Panc1 (cell line): Measurements from ENCODE around the gene DNAJC27. TPM values are rescaled to one million over a fixed set of nuclear protein-coding genes. Genes with fewer than 3 reads are reported as not detected.

ENCODE experiments used
- ATAC-seq: fragments of 200-7000 bp; cut with Tn5 transposase; 2 replicates; pipeline ENCODE4 v1.9.1; 2020; ENCODE audit warnings: mild to moderate bottlenecking, moderate library complexity
- BruUV-seq: library from RNA; stranded (reverse); fragments of 400-500 nt; replicated peaks from 2 replicates; lab custom pipeline; 2021; lab: Mats Ljungman, UMichigan
- CTCF ChIA-PET: fragments of 300-600 bp; sonication (Branson Sonifier 250); formaldehyde crosslinking; loops from one replicate; lab custom pipeline; 2022; ENCODE audit warnings: antibody characterized with exemption; lab: Charles Lee
- POLR2A ChIA-PET: fragments of 300-600 bp; sonication (Branson Sonifier 250); formaldehyde crosslinking; loops from one replicate; lab custom pipeline; 2022; ENCODE audit warnings: antibody characterized with exemption; lab: Charles Lee
- DNase-seq: peaks from one replicate; pipeline ENCODE4 v3.0.0-alpha.2; 2010; ENCODE audit warnings: low read depth, low spot score
- H3K27ac ChIP-seq: 2 replicates; pipeline ENCODE4 v1.5.1; 2011; ENCODE audit warnings: mild to moderate bottlenecking, low read length, inconsistent platforms
- H3K27me3 ChIP-seq: fragments of 200-500 bp; sonication (Bioruptor generic); 2 replicates; pipeline ENCODE4 v1.6.0; 2014; ENCODE audit warnings: low read length, inconsistent platforms; ENCODE audit not compliant: control insufficient read depth, insufficient read depth
- H3K36me3 ChIP-seq: fragments of 200-500 bp; sonication (Bioruptor generic); 2 replicates; pipeline ENCODE4 v1.5.1; 2014; ENCODE audit warnings: inconsistent platforms, mild to moderate bottlenecking, low read length, moderate library complexity; ENCODE audit not compliant: control insufficient read depth, insufficient read depth
- H3K4me1 ChIP-seq: 2 replicates; pipeline ENCODE4 v1.5.1; 2011; ENCODE audit warnings: inconsistent platforms, mild to moderate bottlenecking, low read length, moderate library complexity; ENCODE audit not compliant: control insufficient read depth, insufficient read depth
- H3K4me3 ChIP-seq, 2 experiments: 2 replicates each; pipeline ENCODE4 v1.5.1; 2011 to 2012; ENCODE audit warnings: low read depth in 2 of 2, low read length in 2 of 2, mild to moderate bottlenecking in 2 of 2, inconsistent platforms in 1 of 2, moderate library complexity in 1 of 2
- H3K9me3 ChIP-seq: fragments of 200-500 bp; sonication (Bioruptor generic); 2 replicates; pipeline ENCODE4 v1.5.1; 2014; ENCODE audit warnings: low read depth, mild to moderate bottlenecking, inconsistent platforms, low read length, moderate library complexity; ENCODE audit not compliant: control insufficient read depth, insufficient read depth
- POLR2AphosphoS5 ChIP-seq: IDR thresholded peaks from 2 replicates; pipeline ENCODE4 v1.6.1; 2012; ENCODE audit warnings: mild to moderate bottlenecking, low read depth, low read length, moderate library complexity
- SIN3A ChIP-seq: IDR thresholded peaks from 2 replicates; pipeline ENCODE4 v1.6.1; 2012; ENCODE audit warnings: low read depth, mild to moderate bottlenecking, low read length, moderate library complexity, borderline replicate concordance; ENCODE audit not compliant: insufficient read depth
- TCF7L2 ChIP-seq: IDR thresholded peaks from 2 replicates; pipeline ENCODE4 v1.6.1; 2011; ENCODE audit warnings: mild to moderate bottlenecking, low read depth, low read length, inconsistent platforms
- in situ Hi-C: cut with HindIII; loops from 2 replicates; pipeline ENCODE4 v1.10.0; 2016; ENCODE audit warnings: low sequenced_read_pairs, low pct_unique_long_range_greater_than_20kb
- intact Hi-C: fragments of 100-400 bp; cut with micrococcal nuclease; formaldehyde crosslinking; loops from one replicate; pipeline ENCODE4 v1.10.0; 2022; ENCODE audit not compliant: unreplicated experiment
- total RNA-seq: library from RNA; stranded (reverse); gene quantifications from one replicate; pipeline ENCODE4 v1.2.1, GENCODE V29; 2021; ENCODE audit not compliant: unreplicated experiment
- TF ChIP-seq, protein P1 (sequence below), 2 experiments: IDR thresholded peaks; 2 replicates each; pipeline ENCODE4 v1.6.1; 2011 to 2012; ENCODE audit warnings: low read depth in 2 of 2, control low read depth in 1 of 2, low read length in 1 of 2, mild to moderate bottlenecking in 1 of 2, moderate library complexity in 1 of 2; ENCODE audit not compliant: insufficient read depth in 1 of 2
- TF ChIP-seq, protein P2 (sequence below): fragments of 450-650 bp; IDR thresholded peaks from 2 replicates; pipeline ENCODE4 v1.5.1; 2017; ENCODE audit warnings: mild to moderate bottlenecking

The DNAJC27 gene
- total RNA-seq, 1 experiment from 2014 or later: 4.9 TPM

DNA sequence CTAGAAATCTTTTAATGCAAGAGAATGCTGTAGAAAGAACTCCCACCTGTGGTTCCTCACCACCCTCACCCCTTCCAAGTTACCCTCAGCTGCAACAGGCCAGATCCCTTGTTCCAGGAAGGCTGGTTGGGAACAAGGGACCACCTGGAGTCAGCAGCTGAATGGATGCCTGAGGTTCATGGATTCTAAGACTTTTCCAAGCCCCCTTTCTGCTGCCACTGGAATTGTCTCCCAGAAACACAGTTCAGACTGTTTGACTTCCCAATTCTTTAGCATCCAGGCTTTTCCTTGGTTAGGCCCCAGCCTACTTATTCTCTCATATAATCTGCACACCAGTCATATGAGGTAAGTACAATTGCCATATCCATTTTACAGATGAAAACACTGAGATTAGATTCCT, 43.7 kb downstream of the DNAJC27 start:
- ATAC-seq: no peak
- BruUV-seq: no TSS peak
- POLR2A ChIA-PET: no interaction called here
- in situ Hi-C loops (no loop called here), intact Hi-C loops (no loop called here)
- Histone ChIP-seq H3K9me3 (no peaks in the 10 kb centered on the region), H3K36me3 (no peaks in the 10 kb centered on the region), H3K27me3 (no peaks in the 10 kb centered on the region), H3K4me3 (no peak overlapping the region), H3K27ac (no peak overlapping the region), H3K4me1 (no peaks in the 10 kb centered on the region)
- CTCF ChIA-PET: no interaction called here
- TF ChIP-seq SIN3A (no peak), TCF7L2 (no peak), POLR2AphosphoS5 (no peak)
- TF ChIP-seq, protein P1, sequence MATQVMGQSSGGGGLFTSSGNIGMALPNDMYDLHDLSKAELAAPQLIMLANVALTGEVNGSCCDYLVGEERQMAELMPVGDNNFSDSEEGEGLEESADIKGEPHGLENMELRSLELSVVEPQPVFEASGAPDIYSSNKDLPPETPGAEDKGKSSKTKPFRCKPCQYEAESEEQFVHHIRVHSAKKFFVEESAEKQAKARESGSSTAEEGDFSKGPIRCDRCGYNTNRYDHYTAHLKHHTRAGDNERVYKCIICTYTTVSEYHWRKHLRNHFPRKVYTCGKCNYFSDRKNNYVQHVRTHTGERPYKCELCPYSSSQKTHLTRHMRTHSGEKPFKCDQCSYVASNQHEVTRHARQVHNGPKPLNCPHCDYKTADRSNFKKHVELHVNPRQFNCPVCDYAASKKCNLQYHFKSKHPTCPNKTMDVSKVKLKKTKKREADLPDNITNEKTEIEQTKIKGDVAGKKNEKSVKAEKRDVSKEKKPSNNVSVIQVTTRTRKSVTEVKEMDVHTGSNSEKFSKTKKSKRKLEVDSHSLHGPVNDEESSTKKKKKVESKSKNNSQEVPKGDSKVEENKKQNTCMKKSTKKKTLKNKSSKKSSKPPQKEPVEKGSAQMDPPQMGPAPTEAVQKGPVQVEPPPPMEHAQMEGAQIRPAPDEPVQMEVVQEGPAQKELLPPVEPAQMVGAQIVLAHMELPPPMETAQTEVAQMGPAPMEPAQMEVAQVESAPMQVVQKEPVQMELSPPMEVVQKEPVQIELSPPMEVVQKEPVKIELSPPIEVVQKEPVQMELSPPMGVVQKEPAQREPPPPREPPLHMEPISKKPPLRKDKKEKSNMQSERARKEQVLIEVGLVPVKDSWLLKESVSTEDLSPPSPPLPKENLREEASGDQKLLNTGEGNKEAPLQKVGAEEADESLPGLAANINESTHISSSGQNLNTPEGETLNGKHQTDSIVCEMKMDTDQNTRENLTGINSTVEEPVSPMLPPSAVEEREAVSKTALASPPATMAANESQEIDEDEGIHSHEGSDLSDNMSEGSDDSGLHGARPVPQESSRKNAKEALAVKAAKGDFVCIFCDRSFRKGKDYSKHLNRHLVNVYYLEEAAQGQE (IDR thresholded peaks at IDR 0.05; ENCODE audit: insufficient read depth in 1 of 2, low read depth in 2 of 2, low read length in 1 of 2): no peak
- TF ChIP-seq, protein P2, sequence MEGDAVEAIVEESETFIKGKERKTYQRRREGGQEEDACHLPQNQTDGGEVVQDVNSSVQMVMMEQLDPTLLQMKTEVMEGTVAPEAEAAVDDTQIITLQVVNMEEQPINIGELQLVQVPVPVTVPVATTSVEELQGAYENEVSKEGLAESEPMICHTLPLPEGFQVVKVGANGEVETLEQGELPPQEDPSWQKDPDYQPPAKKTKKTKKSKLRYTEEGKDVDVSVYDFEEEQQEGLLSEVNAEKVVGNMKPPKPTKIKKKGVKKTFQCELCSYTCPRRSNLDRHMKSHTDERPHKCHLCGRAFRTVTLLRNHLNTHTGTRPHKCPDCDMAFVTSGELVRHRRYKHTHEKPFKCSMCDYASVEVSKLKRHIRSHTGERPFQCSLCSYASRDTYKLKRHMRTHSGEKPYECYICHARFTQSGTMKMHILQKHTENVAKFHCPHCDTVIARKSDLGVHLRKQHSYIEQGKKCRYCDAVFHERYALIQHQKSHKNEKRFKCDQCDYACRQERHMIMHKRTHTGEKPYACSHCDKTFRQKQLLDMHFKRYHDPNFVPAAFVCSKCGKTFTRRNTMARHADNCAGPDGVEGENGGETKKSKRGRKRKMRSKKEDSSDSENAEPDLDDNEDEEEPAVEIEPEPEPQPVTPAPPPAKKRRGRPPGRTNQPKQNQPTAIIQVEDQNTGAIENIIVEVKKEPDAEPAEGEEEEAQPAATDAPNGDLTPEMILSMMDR: no peak
- DNase-seq: no peak

DNA sequence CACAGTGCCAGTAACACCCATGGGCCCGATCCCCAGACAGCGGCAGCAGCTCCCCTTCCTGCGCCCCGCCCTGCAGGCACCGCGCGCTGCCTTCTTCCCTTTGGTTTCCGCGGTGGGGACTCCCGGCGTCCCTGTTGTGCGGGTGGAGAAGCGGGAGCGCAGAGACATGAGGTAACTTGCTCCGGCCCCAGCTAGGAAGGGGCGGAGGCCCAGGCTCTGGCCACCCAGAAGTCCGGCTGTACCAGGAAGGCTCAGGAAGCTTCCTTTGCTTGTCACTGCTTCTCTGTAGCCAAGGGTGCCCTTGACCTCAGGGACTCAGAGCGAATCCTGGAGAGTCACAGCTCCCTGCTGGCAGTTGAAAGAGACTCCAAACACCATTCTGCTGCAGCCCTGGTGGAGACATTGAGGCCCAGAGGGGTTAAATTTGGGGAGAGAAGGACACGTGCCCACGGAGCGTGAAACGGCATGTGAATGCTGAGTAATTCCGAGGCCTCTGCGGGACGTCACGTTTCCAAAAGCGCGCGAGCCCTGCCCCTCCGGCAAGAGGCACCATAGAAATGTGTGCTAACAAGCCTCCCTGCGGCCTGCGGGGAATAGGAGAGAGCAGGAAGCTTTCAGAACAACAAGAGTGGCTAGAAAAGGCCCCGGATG, 45.0 kb downstream of the DNAJC27 start:
- no peak for DNase-seq
- no peaks in the 10 kb centered on the region for H3K36me3 ChIP-seq
- ATAC-seq: no peak
- ChIA-PET POLR2A (no interaction called here), CTCF (no interaction called here)
- H3K4me3 ChIP-seq: no peak overlapping the region
- no peaks in the 10 kb centered on the region for H3K4me1 ChIP-seq
- H3K27ac ChIP-seq: no peak overlapping the region
- no TSS peak for BruUV-seq
- H3K9me3 ChIP-seq: no peaks in the 10 kb centered on the region
- H3K27me3 ChIP-seq: no peaks in the 10 kb centered on the region
- intact Hi-C loops: no loop called here
- TF ChIP-seq, protein P1 (IDR thresholded peaks at IDR 0.05; ENCODE audit: insufficient read depth in 1 of 2, low read depth in 2 of 2, low read length in 1 of 2): no peak
- no peak for TF ChIP-seq SIN3A
- no peak for TF ChIP-seq POLR2AphosphoS5
- no peak for TF ChIP-seq TCF7L2
- TF ChIP-seq, protein P2: no peak
- in situ Hi-C loops: no loop called here
